ENCODE measurements around the gene ABCC8. TPM values are rescaled to one million over a fixed set of nuclear protein-coding genes. Genes with fewer than 3 reads are reported as not detected.
A peak's percentile ranks its signal among the peaks of the same experiment; 100 is the strongest.

ABCC8 gene
- total RNA-seq, 1 experiment from 2014 or later = 7.3 TPM

DNA sequence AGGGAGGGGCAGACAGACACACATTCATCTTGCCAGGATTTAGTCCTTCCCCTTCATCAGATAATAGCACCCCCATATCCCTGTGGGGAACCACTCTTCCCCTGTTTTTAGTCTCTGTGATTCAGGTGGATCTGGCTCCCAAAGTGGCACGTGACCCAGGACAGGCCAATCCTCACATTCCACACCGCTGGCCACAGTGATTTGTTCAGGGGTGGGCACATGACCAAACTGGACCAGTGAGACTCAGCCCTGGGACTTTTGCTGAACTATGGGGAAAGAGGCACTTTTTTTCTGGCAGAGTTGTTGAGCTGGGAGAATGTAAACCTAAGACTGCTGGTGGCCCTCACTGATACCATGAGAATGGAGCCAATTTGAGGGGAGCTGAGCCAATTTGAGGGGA, 69.1 kb downstream of the ABCC8 start:
- ChIA-PET CTCF (interaction anchor here (1.1 kb wide), 1 partner anchor 13 kb away, joined by 5 read pairs; no protein-coding TSS in a partner anchor), POLR2A (no interaction called here)
- no peaks in the 10 kb centered on the region; the same call in 1 of the 2 replicates for H3K27me3 Mint-ChIP-seq (ENCODE audit: low read depth)
- no peaks in the 10 kb centered on the region for H3K36me3 Mint-ChIP-seq
- no peak overlapping the region for H3K4me3 Mint-ChIP-seq
- DNase-seq (ENCODE audit: low spot score) (no peak), ATAC-seq (no peak)
- H3K4me1 Mint-ChIP-seq = peaks cover under 1% of the 10 kb centered on the region; the same call in 1 of the 2 replicates
- no peak overlapping the region for H3K27ac Mint-ChIP-seq
- TF ChIP-seq ZNF263 (CRISPR knock-in tag; IDR thresholded peaks at IDR 0.05; ENCODE audit: low read depth) (no peak), EMX1 (CRISPR knock-in tag; IDR thresholded peaks at IDR 0.05) (no peak), TCF7 (CRISPR knock-in tag; IDR thresholded peaks at IDR 0.05; ENCODE audit: low read depth) (no peak), ZNF317 (CRISPR knock-in tag; IDR thresholded peaks at IDR 0.05; ENCODE audit: borderline replicate concordance, low read depth) (no peak), CREB1 (CRISPR knock-in tag; IDR thresholded peaks at IDR 0.05) (no peak)
- TF ChIP-seq, protein P1, sequence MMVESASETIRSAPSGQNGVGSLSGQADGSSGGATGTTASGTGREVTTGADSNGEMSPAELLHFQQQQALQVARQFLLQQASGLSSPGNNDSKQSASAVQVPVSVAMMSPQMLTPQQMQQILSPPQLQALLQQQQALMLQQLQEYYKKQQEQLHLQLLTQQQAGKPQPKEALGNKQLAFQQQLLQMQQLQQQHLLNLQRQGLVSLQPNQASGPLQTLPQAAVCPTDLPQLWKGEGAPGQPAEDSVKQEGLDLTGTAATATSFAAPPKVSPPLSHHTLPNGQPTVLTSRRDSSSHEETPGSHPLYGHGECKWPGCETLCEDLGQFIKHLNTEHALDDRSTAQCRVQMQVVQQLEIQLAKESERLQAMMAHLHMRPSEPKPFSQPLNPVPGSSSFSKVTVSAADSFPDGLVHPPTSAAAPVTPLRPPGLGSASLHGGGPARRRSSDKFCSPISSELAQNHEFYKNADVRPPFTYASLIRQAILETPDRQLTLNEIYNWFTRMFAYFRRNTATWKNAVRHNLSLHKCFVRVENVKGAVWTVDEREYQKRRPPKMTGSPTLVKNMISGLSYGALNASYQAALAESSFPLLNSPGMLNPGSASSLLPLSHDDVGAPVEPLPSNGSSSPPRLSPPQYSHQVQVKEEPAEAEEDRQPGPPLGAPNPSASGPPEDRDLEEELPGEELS (CRISPR knock-in tag; IDR thresholded peaks at IDR 0.05) = no peak
- TF ChIP-seq, protein P2, sequence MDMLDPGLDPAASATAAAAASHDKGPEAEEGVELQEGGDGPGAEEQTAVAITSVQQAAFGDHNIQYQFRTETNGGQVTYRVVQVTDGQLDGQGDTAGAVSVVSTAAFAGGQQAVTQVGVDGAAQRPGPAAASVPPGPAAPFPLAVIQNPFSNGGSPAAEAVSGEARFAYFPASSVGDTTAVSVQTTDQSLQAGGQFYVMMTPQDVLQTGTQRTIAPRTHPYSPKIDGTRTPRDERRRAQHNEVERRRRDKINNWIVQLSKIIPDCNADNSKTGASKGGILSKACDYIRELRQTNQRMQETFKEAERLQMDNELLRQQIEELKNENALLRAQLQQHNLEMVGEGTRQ (CRISPR knock-in tag; IDR thresholded peaks at IDR 0.05) = peak; percentile 60
- TF ChIP-seq, protein P3, sequence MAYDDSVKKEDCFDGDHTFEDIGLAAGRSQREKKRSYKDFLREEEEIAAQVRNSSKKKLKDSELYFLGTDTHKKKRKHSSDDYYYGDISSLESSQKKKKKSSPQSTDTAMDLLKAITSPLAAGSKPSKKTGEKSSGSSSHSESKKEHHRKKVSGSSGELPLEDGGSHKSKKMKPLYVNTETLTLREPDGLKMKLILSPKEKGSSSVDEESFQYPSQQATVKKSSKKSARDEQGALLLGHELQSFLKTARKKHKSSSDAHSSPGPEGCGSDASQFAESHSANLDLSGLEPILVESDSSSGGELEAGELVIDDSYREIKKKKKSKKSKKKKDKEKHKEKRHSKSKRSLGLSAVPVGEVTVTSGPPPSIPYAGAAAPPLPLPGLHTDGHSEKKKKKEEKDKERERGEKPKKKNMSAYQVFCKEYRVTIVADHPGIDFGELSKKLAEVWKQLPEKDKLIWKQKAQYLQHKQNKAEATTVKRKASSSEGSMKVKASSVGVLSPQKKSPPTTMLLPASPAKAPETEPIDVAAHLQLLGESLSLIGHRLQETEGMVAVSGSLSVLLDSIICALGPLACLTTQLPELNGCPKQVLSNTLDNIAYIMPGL (CRISPR knock-in tag; IDR thresholded peaks at IDR 0.05) = no peak
- H3K9me3 Mint-ChIP-seq = no peaks in the 10 kb centered on the region

DNA sequence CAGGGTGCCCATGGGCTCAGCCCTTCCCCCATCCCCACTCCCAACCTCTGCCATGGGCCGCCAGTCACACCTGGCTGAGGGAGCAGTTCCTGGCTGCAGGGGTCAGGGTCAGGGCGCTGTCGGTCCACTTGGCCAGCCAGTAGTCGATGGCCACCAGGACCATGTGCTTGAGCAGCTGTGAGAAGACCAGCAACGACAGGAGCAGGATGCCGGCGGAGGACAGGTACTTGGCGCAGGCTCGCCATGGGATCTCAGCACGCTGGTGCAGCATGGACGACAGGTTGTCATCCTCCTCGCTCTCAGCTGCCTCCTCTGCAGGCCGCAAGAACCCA, 69.9 kb downstream of the ABCC8 start:
- no peaks in the 10 kb centered on the region for H3K4me1 Mint-ChIP-seq
- H3K4me3 Mint-ChIP-seq = no peak overlapping the region
- POLR2A ChIA-PET = no interaction called here
- no peaks in the 10 kb centered on the region for H3K9me3 Mint-ChIP-seq
- ATAC-seq (no peak), DNase-seq (ENCODE audit: low spot score) (no peak)
- H3K27me3 Mint-ChIP-seq (ENCODE audit: low read depth) = no peaks in the 10 kb centered on the region; the same call in 1 of the 2 replicates
- no peak overlapping the region for H3K27ac Mint-ChIP-seq
- CTCF ChIA-PET = interaction anchor here (1.2 to 2.0 kb wide), 3 partner anchors 18 to 66 kb away, joined by 4 to 13 read pairs (median 5); partner anchors contain the start of gene KCNJ11
- H3K36me3 Mint-ChIP-seq = no peaks in the 10 kb centered on the region
- TF ChIP-seq, protein P4, sequence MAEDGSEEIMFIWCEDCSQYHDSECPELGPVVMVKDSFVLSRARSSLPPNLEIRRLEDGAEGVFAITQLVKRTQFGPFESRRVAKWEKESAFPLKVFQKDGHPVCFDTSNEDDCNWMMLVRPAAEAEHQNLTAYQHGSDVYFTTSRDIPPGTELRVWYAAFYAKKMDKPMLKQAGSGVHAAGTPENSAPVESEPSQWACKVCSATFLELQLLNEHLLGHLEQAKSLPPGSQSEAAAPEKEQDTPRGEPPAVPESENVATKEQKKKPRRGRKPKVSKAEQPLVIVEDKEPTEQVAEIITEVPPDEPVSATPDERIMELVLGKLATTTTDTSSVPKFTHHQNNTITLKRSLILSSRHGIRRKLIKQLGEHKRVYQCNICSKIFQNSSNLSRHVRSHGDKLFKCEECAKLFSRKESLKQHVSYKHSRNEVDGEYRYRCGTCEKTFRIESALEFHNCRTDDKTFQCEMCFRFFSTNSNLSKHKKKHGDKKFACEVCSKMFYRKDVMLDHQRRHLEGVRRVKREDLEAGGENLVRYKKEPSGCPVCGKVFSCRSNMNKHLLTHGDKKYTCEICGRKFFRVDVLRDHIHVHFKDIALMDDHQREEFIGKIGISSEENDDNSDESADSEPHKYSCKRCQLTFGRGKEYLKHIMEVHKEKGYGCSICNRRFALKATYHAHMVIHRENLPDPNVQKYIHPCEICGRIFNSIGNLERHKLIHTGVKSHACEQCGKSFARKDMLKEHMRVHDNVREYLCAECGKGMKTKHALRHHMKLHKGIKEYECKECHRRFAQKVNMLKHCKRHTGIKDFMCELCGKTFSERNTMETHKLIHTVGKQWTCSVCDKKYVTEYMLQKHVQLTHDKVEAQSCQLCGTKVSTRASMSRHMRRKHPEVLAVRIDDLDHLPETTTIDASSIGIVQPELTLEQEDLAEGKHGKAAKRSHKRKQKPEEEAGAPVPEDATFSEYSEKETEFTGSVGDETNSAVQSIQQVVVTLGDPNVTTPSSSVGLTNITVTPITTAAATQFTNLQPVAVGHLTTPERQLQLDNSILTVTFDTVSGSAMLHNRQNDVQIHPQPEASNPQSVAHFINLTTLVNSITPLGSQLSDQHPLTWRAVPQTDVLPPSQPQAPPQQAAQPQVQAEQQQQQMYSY (CRISPR knock-in tag; IDR thresholded peaks at IDR 0.05) = no peak
- no peak for TF ChIP-seq OVOL2 (CRISPR knock-in tag; IDR thresholded peaks at IDR 0.05; ENCODE audit: borderline replicate concordance)
- TF ChIP-seq, protein P1 (CRISPR knock-in tag; IDR thresholded peaks at IDR 0.05) = no peak
- TF ChIP-seq, protein P5, sequence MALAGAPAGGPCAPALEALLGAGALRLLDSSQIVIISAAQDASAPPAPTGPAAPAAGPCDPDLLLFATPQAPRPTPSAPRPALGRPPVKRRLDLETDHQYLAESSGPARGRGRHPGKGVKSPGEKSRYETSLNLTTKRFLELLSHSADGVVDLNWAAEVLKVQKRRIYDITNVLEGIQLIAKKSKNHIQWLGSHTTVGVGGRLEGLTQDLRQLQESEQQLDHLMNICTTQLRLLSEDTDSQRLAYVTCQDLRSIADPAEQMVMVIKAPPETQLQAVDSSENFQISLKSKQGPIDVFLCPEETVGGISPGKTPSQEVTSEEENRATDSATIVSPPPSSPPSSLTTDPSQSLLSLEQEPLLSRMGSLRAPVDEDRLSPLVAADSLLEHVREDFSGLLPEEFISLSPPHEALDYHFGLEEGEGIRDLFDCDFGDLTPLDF (CRISPR knock-in tag; IDR thresholded peaks at IDR 0.05) = no peak
- TF ChIP-seq, protein P6, sequence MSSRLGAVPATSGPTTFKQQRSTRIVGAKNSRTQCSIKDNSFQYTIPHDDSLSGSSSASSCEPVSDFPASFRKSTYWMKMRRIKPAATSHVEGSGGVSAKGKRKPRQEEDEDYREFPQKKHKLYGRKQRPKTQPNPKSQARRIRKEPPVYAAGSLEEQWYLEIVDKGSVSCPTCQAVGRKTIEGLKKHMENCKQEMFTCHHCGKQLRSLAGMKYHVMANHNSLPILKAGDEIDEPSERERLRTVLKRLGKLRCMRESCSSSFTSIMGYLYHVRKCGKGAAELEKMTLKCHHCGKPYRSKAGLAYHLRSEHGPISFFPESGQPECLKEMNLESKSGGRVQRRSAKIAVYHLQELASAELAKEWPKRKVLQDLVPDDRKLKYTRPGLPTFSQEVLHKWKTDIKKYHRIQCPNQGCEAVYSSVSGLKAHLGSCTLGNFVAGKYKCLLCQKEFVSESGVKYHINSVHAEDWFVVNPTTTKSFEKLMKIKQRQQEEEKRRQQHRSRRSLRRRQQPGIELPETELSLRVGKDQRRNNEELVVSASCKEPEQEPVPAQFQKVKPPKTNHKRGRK (CRISPR knock-in tag; IDR thresholded peaks at IDR 0.05; ENCODE audit: borderline replicate concordance) = no peak
- TF ChIP-seq, protein P7, sequence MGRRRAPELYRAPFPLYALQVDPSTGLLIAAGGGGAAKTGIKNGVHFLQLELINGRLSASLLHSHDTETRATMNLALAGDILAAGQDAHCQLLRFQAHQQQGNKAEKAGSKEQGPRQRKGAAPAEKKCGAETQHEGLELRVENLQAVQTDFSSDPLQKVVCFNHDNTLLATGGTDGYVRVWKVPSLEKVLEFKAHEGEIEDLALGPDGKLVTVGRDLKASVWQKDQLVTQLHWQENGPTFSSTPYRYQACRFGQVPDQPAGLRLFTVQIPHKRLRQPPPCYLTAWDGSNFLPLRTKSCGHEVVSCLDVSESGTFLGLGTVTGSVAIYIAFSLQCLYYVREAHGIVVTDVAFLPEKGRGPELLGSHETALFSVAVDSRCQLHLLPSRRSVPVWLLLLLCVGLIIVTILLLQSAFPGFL (CRISPR knock-in tag; IDR thresholded peaks at IDR 0.05; ENCODE audit: borderline replicate concordance) = no peak
- no peak for TF ChIP-seq ZNF317 (CRISPR knock-in tag; IDR thresholded peaks at IDR 0.05; ENCODE audit: borderline replicate concordance, low read depth)
- no peak for TF ChIP-seq IRF2 (CRISPR knock-in tag; IDR thresholded peaks at IDR 0.05; ENCODE audit: borderline replicate concordance, low read depth)
- no peak for TF ChIP-seq ELF4 (CRISPR knock-in tag; IDR thresholded peaks at IDR 0.05; ENCODE audit: low read depth)
- no peak for TF ChIP-seq CREB1 (CRISPR knock-in tag; IDR thresholded peaks at IDR 0.05)
- no peak for TF ChIP-seq NR1H2 (CRISPR knock-in tag; IDR thresholded peaks at IDR 0.05)
- TF ChIP-seq TEAD4 (CRISPR knock-in tag; IDR thresholded peaks at IDR 0.05) = no peak
- TF ChIP-seq GABPB1 (CRISPR knock-in tag; IDR thresholded peaks at IDR 0.05) = no peak
- no peak for TF ChIP-seq SOX15 (CRISPR knock-in tag; IDR thresholded peaks at IDR 0.05)

All from WTC11 (cell line).